ENCODE results near the gene AMIGO2. TPM values are rescaled to one million over a fixed set of nuclear protein-coding genes. Genes with fewer than 3 reads are reported as not detected.

AMIGO2 gene
- total RNA-seq, 1 donor, result 8.0 TPM

DNA sequence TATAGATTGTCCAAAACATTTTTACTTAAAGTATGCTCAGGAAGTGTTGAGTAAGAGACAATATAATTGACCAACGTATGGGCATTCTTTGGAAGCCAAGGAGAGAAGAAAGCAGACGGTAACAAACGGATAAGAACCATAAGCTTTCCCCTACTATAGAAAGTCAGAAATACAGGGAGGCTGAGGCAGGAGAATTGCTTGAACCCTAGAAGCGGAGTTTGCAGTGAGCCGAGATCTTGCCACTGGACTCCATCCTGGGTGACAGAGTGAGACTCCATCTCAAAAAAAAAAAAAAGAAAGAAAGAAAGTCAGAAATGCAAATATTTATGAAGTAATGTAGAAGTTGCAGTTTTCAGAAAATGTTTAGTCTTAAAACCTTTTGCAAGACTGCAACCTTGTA is 51.6 kb downstream of the AMIGO2 start:
- no peaks in the 10 kb centered on the region for H3K27me3 ChIP-seq (ENCODE audit: insufficient read depth, low read length)
- H3K4me3 ChIP-seq (ENCODE audit: insufficient read depth, low read length), result no peak overlapping the region
- H3K4me2 ChIP-seq (ENCODE audit: insufficient read depth, low read length), result no peak overlapping the region
- no peaks in the 10 kb centered on the region for H3K79me2 ChIP-seq (ENCODE audit: insufficient read depth, low read length)
- TF ChIP-seq, protein P1, sequence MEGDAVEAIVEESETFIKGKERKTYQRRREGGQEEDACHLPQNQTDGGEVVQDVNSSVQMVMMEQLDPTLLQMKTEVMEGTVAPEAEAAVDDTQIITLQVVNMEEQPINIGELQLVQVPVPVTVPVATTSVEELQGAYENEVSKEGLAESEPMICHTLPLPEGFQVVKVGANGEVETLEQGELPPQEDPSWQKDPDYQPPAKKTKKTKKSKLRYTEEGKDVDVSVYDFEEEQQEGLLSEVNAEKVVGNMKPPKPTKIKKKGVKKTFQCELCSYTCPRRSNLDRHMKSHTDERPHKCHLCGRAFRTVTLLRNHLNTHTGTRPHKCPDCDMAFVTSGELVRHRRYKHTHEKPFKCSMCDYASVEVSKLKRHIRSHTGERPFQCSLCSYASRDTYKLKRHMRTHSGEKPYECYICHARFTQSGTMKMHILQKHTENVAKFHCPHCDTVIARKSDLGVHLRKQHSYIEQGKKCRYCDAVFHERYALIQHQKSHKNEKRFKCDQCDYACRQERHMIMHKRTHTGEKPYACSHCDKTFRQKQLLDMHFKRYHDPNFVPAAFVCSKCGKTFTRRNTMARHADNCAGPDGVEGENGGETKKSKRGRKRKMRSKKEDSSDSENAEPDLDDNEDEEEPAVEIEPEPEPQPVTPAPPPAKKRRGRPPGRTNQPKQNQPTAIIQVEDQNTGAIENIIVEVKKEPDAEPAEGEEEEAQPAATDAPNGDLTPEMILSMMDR (IDR thresholded peaks at IDR 0.05; ENCODE audit: extremely low read depth, low read depth, low read length), result no peak
- H3K9me3 ChIP-seq (ENCODE audit: low read depth, low read length), result no peaks in the 10 kb centered on the region
- H3K27ac ChIP-seq (ENCODE audit: low read depth, low read length), result no peak overlapping the region
- peaks cover 21% of the 10 kb centered on the region for H3K4me1 ChIP-seq (ENCODE audit: insufficient read depth, low read length)
- H4K20me1 ChIP-seq (ENCODE audit: insufficient read depth, low read length), result no peaks in the 10 kb centered on the region
- no peaks in the 10 kb centered on the region for H3K36me3 ChIP-seq (ENCODE audit: insufficient read depth, low read length)
- DNase-seq (ENCODE audit: insufficient read length, low spot score, missing footprints), result no peak
- H2AFZ ChIP-seq (ENCODE audit: low read length), result no peak overlapping the region

Other genes with a start within 250 kb of the AMIGO2 start
- gene PCED1B, start 338 bp downstream of the AMIGO2 start, total RNA-seq, result 0.29 and 0.36 TPM in 2 replicates

Data from osteoblast (primary cell).